Neutrophil (primary cell): ENCODE results near the gene CNTNAP2.

ENCODE experiments used
- H3K27ac ChIP-seq: fragments of 200-600 bp; sonication (generic); 2 replicates; pipeline ENCODE4 v1.5.1; 2016; ENCODE audit warnings: mild to moderate bottlenecking, moderate library complexity
- H3K27me3 ChIP-seq: fragments of 200-600 bp; sonication (generic); 2 replicates; pipeline ENCODE4 v1.6.0; 2016; ENCODE audit warnings: mild to moderate bottlenecking
- H3K36me3 ChIP-seq: fragments of 200-600 bp; sonication (generic); 2 replicates; pipeline ENCODE4 v1.5.1; 2017
- H3K4me1 ChIP-seq, 2 experiments: fragments of 200-600 bp in 1 of 2; sonication (generic) in 1 of 2; 1 replicate in 1 of 2; 2 replicates in 1 of 2; pipeline versions ENCODE4 v1.5.1 to v1.6.1; 2013 to 2016; ENCODE audit warnings: low read depth in 1 of 2, low read length in 1 of 2, mild to moderate bottlenecking in 1 of 2, moderate library complexity in 1 of 2; ENCODE audit not compliant: control insufficient read depth in 1 of 2, insufficient read depth in 1 of 2
- H3K4me3 ChIP-seq, 2 experiments: fragments of 200-600 bp in 1 of 2; sonication (generic) in 1 of 2; 1 replicate in 1 of 2; 2 replicates in 1 of 2; pipeline ENCODE4 v1.5.1; 2013 to 2016; ENCODE audit warnings: low read depth in 1 of 2, low read length in 1 of 2, mild to moderate bottlenecking in 1 of 2, moderate library complexity in 1 of 2
- H3K9me3 ChIP-seq: fragments of 200-600 bp; sonication (generic); 2 replicates; pipeline ENCODE4 v1.5.1; 2016
- TF ChIP-seq, protein P1 (sequence below): fragments of 200-600 bp; sonication (generic); IDR thresholded peaks from 2 replicates; pipeline ENCODE4 v1.5.1; 2016; ENCODE audit warnings: antibody characterized with exemption

Gene CNTNAP2

DNA sequence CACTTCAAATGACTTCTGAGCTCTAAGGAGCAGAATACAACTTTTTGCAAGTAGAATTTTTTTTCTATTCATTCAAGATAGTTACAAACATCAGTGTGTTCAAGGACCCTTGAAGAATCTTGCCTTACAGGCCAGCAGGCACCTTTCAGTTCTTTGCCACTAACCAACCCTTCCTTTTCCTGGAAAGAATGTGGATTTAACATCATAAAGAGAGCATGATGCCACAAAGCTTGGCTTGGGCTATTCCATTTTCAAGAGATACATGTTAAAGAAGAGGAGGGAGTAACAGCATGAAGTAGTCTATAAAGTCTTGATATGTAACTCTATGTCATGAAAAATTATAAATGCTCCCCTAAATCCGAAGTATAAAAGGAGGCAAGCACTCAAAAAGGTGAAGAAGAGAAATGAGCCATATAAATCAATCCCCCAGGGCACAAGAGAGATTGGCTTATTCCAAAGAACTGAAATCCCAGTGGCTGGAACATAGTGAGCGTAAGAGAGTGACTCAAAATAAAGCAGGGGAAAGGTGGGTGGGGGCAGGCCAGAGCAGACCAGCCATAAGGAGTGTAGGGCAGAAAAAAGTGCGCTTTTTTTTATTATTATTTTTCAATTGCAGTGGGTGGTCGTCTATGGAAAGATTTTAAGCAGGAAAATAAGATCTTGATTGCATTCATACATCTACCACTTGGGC is 1448.3 kb downstream of the CNTNAP2 start:
- Histone ChIP-seq H3K9me3 (no peaks in the 10 kb centered on the region), H3K4me3 (no peak overlapping the region), H3K4me1 (no peaks in the 10 kb centered on the region), H3K27ac (no peak overlapping the region), H3K27me3 (no peaks in the 10 kb centered on the region), H3K36me3 (no peaks in the 10 kb centered on the region)
- TF ChIP-seq, protein P1, sequence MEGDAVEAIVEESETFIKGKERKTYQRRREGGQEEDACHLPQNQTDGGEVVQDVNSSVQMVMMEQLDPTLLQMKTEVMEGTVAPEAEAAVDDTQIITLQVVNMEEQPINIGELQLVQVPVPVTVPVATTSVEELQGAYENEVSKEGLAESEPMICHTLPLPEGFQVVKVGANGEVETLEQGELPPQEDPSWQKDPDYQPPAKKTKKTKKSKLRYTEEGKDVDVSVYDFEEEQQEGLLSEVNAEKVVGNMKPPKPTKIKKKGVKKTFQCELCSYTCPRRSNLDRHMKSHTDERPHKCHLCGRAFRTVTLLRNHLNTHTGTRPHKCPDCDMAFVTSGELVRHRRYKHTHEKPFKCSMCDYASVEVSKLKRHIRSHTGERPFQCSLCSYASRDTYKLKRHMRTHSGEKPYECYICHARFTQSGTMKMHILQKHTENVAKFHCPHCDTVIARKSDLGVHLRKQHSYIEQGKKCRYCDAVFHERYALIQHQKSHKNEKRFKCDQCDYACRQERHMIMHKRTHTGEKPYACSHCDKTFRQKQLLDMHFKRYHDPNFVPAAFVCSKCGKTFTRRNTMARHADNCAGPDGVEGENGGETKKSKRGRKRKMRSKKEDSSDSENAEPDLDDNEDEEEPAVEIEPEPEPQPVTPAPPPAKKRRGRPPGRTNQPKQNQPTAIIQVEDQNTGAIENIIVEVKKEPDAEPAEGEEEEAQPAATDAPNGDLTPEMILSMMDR, result no peak

DNA sequence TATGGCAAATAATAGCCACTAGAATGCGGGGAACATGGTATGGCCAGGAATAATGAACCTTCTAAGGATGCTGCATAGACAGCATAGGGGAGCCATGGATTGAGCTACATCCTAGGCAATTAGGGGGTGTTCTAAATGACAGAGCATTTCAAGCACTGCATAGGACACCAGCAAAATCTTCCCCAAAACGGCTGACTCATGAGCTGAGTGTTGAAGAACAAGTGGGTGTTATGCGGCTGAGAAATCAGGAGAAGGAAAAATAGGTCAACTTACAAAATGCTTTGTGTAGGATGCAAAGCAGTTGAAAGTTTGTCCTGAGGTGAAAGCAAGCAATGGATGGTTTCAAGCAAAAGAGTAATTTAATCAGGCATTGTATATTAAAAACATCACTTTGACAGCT is 1450.4 kb downstream of the CNTNAP2 start:
- TF ChIP-seq, protein P1, result no peak
- Histone ChIP-seq H3K4me3 (no peak overlapping the region), H3K27me3 (no peaks in the 10 kb centered on the region)

DNA sequence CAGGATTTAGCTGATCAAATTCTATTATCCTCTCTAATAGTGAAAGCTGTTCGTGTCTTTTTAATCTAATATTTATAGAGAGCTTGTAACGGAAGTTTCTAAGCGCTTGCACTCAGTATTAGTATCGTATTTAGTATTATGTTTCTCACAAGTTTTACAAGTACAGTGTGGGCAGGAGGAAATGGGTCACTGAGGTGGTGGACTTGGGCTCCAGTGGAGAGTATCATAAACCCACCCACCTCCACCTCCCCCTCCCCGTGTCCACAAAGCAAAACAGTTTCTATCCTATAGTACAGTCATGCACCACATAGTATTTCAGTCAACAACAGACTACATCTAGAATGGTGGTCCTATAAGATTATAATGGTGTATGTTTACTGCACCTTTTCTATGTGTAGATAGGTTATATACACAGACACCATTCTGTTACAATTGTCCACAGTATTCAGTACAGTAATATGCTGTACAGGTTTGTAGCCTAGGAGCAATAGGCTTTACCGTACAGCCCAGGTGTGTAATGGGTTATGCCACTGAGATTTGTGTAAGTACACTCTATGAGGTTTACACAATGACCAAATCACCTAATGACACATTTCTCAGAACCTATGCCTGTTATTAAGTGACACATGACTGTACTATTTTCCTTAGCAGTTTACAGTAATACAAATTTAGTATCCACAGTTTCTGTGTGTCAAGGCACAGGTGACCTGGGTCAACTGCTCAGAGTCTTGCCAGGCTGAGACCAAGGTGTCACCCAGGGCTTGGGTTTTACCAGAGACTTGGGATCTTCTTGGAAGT is 1452.7 kb downstream of the CNTNAP2 start:
- no peak overlapping the region for H3K4me3 ChIP-seq
- H3K4me1 ChIP-seq, result no peaks in the 10 kb centered on the region
- H3K27ac ChIP-seq, result no peak overlapping the region
- no peaks in the 10 kb centered on the region for H3K9me3 ChIP-seq
- TF ChIP-seq, protein P1, result no peak
- H3K27me3 ChIP-seq, result no peaks in the 10 kb centered on the region
- no peaks in the 10 kb centered on the region for H3K36me3 ChIP-seq

More for the DNA sequence above, 1450.4 kb downstream of the CNTNAP2 start:
- H3K27ac ChIP-seq, result no peak overlapping the region
- H3K9me3 ChIP-seq, result no peaks in the 10 kb centered on the region
- H3K36me3 ChIP-seq, result no peaks in the 10 kb centered on the region
- no peaks in the 10 kb centered on the region for H3K4me1 ChIP-seq

DNA sequence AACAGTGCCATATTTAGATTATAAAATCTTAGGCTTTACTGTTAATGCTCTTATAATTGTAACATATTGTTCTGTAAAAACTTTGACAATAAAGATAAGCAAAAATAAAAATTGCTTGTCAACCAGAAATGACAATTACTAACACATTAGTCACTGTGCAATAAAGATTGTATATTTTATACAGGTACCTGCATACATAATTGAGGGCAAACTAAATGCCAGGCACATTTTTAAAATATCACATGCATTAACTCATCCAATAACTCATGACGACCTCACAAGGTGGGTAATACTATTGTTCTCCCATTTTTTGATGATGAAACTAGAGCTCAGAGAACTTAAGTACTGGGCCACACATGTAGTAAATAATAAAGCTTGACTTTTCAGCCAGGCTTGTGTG is 1453.8 kb downstream of the CNTNAP2 start:
- H3K4me3 ChIP-seq, result no peak overlapping the region
- no peaks in the 10 kb centered on the region for H3K4me1 ChIP-seq
- H3K36me3 ChIP-seq, result no peaks in the 10 kb centered on the region
- no peaks in the 10 kb centered on the region for H3K9me3 ChIP-seq
- TF ChIP-seq, protein P1, result no peak
- H3K27me3 ChIP-seq, result no peaks in the 10 kb centered on the region
- H3K27ac ChIP-seq, result no peak overlapping the region

DNA sequence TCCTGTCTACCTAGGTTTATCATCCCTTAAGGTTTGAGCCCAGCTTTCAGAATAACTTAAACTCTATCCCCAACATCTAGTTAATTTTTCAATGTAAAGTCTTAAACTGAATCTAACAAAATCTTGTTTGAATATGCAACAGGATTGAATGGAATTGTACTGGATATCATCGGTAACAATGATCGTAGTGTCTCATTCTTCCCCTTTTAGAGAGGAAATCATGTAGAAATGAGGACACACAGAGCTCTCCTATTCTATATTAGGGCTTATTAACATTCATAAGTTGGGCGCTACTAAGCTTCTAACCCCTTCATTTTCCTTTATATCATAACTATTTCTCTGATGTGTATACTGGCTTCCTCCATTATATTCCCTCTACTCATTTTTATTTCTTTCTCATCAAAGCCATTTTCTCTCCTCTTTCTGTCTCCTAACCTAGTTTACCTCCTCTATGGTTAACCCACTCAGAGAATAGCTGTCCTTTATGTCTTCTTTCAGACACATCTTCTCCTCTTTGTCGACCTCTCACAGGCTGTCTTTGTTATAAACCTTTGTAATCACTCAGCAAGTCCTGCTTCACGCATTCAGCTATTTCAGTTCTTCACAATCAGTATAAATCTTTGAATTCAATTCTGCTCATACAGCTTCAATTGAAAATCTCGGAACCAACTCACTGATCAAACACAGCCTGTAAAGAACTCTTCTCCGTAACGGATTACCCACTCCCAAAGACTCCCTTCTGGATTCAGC is 1455.0 kb downstream of the CNTNAP2 start:
- Histone ChIP-seq H3K4me3 (no peak overlapping the region), H3K36me3 (no peaks in the 10 kb centered on the region), H3K9me3 (no peaks in the 10 kb centered on the region), H3K4me1 (no peaks in the 10 kb centered on the region), H3K27ac (no peak overlapping the region), H3K27me3 (no peaks in the 10 kb centered on the region)
- TF ChIP-seq, protein P1, result no peak
